NOMO-1 treated with DMSO at 0.1 percent for 48 hours (cell line): ENCODE measurements around the gene AFG1L.
"Not testable (repeated sequence)": the region's sequence is repeated elsewhere in the genome, so short reads cannot be mapped to it uniquely, and the experiment has no call there.

Experiments
- DNase-seq: peaks from one replicate; lab custom pipeline; 2025; ENCODE audit not compliant: unreplicated experiment; lab: John Stamatoyannopoulos, UW

Gene AFG1L

DNA sequence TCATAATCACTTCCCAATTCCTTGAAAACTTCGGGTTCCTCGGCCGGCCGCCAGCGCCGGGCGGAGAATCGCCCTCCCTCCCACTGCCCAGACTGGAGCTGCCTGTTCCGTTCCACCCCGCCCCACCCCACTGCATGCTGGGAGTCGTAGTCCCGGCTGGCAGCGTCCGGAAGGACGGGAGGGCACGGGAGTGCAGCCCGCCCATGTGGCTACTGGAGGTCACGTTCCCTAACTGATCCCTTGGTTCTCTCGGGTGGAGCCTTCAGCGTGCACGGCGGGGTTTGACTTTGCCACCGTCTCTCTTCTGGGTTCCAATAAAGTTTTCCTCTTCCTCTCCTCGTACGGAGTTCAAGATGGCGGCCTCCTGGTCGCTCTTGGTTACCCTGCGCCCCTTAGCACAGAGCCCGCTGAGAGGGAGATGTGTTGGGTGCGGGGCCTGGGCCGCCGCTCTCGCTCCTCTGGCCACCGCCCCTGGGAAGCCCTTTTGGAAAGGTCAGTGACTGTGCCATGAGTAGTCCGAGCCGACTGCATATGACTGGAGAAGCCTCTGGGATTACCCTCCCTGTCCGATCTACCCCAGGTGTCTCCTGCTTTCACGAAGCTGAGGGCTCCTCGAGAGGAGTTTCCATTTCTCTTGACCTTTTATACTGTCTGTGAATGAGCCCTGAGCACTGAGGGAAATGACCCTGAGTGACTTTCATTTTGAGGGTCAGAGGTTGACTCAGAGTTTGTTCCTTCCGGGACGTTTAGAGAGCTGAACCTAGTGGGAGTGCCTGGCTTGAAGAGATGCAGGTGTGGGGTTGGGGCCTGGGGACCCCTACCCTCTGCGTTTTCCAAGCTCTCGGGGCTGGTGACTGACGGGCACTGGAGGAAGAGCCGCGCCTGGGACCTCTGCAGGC, at the start of gene AFG1L:
Gene AFG1L, plus strand, starts transcription at position 328 of the 899 bp plus-strand sequence. Its CDS starts 26 bp downstream, at position 354.
- DNase-seq = peak; percentile 84

DNA sequence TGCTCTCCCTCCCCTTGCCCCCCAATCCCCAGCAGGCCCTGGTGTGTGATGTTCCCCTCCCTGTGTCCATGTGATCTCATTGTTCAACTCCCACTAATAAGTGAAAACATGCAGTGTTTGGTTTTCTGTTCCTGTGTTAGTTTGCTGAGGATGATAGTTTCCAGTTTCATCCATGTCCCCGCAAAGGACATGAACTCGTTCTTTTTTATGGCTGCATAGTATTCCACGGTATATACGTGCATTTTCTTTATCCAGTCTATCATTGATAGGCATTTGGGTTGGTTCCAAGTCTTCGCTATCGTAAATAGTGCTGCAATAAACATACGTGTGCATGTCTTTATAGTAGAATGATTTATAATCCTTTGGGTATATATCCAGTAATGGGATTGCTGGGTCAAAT, 49.8 kb upstream of the AFG1L start:
- DNase-seq = not testable (repeated sequence)

DNA sequence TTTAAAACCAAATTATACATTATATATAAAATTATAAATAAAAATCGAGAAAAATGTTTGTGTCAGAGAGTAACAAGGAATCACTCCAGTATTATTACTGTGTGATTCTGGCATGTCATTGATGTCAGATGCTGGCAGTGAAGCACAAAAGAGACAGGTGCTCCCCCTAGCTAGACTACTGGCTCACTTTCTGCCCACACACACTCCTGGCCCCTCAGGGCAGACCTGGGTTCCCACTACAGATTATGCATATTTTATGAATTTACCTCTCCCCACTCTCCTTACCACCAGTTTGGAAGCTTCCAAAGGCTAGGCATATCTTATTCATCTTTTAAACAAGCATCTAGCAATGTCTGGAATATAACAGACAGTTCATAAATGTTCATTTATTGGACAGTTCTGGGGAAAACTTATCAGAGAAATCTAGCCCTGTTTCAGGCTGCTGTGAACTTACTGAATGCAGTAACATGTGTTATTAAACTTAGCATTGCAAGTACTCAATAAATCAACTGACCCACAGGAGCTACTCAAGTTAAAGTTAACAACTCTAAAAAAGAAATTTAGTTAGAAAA, 46.8 kb upstream of the AFG1L start:
- DNase-seq = no peak

DNA sequence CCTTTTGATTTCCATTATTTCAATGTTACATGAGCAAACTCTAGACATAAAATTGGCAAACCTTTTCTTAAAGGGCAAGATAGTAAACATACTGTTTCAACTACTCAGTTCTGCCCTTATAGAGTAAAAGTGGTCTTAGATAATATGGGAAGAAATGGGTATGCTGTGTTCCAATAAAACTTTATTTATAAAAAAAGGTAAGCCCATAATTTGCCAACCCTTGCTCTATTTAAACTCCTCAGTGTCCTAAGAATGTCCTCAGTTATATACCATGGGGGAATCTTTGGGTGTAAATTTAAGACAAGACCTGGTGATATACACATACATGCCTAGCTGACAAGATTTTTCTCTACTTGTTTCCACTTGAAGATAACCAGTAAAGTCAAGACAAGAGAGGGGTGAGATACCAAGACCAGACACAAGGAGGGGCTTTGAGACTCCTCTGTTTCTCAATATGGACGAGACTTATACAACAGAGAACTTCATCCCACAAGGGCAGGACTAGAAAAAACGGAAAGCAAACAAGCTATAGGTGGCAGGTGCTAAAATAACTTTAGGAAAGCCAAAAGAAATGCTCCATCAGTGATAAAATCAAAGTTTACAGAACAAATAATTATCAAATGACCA, 44.5 kb upstream of the AFG1L start:
- DNase-seq = no peak

DNA sequence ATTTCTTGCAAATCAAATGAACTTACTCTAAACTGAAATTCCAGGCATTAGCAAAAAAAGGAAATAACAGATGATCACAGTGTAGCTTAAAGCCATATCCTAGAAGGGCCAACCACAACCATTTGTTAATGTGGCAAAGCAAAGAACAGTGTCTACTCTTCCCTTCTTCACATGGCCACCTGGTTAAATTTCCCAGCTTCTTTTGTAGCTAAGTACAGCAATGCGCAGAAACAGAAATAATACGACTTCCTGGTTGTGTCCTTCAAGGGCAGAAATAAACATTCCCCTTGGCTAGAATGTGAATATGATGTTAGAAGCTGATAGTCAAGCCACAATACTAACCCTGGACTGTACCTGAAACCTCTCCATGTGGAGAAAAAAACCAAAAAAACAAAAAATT, 43.6 kb upstream of the AFG1L start:
- DNase-seq = no peak

DNA sequence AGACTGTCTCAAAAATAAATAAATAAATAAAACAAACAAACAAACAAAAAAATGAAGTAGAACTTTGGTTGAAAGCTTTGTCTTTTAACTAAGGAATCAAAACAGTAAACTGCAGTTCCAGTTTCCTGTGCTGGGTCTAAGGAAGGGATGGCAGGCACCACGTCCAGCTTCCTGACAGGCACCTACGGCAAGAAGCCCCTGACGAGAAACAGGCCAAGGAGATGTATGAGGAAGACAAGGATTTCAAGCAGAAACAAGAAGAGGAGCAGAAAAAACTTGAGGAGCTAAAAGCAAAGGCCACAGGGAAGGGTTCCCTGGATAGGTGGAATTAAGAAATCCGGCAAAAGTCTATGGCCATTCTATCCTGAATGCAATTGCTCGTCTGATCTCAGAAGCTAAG, 42.8 kb upstream of the AFG1L start:
- DNase-seq = no peak

DNA sequence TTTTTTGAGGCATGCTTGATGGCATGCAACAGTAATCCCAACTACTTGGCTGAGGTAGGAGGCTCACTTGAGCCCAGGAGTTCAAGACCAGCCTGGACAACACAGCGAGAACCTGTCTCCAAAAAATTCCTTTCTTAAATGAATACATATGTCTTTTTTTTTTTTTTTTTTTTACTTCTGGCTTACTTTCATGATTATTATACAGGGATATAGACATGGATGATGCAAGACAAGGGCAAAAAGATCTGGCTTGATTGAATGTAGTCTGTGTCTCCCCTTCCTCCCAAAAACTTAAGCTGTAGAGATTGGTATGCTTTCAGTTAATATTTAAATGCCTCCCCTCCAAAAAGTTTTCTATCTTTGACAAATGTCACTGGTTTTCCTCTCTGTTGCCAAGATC, 41.6 kb upstream of the AFG1L start:
- DNase-seq = no peak

DNA sequence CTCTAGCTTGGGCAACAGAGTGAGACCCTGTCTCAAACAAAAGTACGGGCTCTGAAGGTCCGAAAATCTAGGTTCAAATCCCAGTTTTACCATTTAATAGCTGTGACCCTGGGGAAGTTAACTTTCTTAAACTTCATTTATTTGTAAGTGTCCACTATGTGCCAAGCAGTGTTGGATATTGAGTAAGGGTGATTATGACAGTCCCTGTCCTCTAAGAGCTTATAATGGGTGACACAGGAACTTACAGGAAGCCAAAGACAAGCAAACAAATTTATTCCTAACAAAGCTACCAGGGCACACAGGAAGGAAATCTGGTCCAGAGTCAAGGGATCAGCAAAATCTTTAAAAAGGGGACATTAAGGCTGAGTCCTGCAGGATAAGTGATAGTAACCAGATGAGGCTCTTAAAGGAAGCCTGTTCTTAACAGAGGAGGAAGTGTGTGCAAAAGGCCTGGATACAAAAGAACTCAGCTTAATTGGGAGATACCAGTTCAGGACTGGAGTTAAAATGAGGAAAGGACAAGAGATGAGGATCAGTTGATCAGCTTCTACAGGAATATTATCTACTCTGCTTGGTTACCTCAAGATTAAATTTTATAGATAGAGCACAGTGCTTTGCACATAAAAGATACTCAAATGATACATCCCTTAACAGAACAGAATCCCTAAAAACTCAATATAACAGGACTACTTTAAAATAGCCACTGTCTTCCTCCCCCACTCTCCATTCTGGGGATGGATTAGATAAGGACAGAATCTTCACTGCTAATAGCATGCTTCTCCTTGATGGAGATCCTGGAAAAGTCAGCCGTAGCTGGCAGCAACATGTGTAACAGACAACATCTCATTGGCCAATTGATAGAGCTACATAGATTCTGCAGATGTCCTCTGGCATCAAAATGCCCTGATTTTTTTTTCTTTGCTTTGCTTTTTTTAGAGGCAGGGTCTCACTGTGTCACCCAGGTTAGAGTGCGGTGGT, 40.1 kb upstream of the AFG1L start:
- DNase-seq = no peak

DNA sequence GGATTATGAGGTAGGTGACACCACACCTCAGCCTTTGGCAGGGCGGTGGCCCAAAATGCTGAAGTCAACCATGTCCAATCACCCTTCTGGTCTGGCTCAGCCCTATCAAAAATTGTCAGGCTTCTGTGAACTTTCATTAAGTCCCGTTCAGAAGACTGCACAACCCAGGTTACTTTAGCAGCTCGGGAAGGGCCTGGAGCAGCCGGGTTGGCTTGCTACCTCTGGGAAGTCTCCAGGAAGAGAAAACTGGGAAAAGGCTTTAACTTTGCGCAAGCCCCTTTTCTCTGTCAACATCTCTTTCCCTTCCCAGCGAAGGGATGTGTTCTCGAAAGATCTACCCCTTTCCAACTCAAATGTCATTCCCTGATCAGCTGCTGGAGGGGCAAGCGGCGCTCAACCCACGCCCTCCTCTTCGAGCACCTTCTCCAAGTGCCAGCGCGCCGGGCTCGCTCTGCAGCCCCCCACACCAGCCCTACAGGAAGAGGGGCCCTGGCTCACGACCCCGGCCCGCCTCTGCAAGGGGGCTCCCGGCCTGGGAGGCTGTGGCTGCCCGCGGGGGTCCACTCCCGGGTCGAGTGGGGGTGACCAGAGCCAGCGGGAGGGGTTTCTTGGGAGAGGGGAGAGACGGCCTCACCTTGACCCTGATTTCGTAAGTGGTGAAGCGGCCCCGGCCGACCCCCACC, 34.6 kb upstream of the AFG1L start:
- DNase-seq = peak; percentile 46

DNA sequence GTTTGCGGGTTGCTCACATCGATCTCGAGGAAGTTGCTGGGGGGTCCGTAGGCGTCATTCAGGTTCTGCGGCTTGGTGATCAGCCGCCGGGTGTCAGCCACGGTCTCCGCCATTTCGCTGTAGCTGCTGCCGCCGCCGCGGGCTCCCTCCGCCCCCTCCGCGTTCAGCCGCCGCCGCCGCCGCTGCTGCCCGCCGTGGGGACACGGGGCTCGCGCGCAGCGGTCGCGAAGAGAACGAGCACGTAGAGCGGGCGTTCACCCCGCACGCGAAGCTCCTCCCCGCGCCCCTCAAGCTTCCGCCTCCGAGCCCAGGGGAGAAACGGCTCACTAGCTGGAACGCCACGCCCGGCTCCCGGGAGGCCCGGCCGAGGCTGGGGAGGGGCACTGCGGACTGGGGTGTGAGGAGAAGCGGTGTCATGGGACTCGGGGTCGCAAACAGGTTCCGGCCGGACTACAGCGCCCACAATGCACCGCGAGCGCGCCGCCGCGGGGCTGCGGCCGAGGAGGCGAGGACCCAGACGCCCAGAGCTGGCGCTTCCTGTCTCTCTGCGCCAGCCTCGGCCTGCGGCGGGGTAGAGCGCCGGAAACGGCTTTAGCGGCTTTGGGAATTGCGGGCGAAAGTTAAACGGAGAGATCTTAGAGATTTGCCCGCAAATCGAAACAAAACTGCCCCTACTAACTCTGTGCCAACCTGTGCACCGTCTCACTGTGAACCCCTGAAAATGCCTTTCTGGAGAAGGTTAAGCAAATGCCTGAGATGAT, 33.9 kb upstream of the AFG1L start, which contains the start of gene SNX3:
Gene SNX3, minus strand, starts transcription at position 232 of the 761 bp plus-strand sequence. Its CDS starts 119 bp downstream, at position 113.
- peak; percentile 96 for DNase-seq

DNA sequence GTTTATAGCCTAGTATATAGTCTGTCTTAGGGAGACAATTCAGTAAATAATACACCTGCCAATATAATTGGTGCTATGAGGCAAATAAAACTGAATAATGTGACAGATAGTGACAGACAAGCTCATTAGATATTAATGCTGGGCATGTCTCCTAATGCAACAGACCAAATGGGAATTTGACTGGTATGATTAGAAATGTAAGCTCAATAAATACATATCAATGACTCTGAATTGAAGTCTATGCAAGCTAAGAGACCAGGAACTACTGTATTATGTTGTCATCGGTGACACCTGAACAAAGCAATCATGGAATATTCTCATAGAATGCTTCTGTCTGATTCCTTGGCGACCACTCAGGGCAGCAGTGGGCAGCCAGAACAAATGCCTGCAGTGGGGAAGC, 31.5 kb upstream of the AFG1L start:
- DNase-seq = no peak

DNA sequence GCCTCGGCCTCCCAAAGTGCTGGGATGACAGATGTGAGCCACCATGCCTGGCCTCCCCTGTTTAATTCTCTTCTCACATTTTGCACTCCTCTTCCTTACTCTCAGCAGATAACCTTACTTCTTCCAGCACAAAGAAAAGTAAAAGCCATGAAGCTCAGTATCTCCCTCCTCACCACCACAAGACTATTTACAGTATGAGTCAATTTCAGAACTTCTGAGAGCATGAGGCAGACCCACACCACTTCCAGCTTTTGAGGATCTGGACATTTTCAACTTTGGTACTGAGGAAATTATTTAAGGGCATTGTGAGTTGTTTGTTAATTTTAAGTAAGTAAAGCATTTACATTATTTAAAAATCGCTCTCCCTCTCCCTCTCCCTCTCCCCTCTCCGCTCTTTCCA, 26.0 kb upstream of the AFG1L start:
- no peak for DNase-seq

DNA sequence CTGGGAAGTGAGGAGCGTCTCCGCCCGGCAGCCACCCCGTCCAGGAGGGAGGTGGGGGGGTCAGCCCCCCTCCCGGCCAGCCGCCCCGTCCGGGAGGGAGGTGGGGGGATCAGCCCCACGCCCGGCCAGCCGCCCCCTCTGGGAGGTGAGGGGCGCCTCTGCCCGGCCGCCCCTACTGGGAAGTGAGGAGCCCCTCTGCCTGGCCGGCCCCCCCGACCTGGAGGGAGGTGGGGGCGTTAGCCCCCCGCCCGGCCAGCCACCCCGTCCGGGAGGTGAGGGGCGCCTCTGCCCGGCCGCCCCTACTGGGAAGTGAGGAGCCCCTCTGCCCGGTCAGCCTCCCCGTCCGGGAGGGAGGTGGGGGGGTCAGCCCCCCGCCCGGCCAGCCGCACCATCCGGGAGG, 24.9 kb upstream of the AFG1L start:
- DNase-seq = not testable (repeated sequence)

DNA sequence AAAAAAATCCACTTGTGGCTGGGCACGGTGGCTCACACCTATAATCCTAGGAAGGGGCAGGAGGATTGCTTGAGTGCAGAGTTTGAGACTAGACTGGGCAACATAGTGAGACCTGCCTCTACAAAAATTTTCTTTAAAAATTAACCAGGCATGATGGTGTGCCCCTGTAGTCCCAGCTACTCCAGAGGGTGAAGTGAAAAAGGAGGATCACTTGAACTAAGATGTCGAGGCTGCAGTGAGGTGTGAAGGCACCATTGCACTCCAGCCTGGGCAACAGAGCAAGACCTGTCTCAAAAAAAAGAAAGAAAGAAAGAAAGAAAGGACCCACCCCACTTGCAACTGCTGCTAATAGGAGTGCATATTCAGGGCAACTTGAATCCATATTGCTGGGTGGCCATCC, 20.3 kb upstream of the AFG1L start:
- DNase-seq = no peak

DNA sequence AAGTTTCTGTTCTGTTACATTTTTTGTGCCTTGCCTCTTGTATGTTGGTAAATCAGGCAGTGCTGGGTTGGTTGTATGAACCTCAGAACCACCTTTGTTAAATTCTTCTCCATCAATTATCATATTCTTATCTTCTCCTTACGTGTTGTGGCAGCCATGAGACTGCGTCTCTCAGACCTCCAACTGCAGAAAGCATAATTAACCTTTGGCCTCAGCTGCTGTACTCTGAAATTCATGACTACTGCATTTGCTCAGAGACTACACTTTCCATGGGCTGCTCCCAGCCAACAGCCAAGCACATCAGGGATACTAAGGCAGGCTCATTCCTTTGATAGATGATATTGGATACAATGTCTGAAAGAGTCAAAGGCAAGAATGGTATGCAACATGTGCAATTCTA, 18.9 kb upstream of the AFG1L start:
- no peak for DNase-seq

DNA sequence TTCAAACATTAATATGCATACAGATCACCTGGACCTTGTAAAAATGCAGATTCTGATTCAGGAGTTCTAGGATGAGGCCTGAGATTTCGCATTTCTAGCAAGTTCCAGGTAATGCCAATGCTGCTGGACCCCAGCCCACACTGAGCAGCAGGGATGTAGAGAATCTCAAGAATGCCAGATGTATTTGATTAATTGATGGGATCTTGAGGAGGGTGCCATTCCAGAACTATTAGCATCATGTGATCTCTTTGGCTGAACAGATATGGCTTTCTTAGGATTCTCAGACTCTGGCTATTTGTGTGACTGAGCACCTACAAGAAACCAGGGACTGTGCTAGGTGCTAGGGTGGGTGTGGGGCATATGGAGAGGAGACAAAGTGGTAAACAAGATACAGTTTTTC, 17.6 kb upstream of the AFG1L start:
- no peak for DNase-seq

DNA sequence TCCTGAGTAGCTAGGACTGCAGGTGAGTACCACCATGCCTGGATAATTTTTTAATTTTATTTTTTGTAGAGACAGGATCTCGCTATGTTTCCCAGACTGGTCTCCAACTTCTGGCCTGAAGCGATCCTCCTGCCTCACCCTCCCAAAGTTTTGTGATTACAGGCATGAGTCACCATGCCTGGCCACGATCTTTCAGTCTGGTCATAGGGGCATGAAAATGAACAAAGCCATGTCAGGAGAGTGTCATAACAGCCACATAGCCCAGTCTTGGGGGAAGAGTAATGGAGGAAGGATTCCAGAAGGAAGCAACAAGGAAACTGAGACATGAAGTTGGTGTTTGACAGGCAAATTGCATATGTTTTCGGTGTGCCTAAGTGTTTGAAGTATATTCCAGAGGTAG, 17.0 kb upstream of the AFG1L start:
- no peak for DNase-seq

DNA sequence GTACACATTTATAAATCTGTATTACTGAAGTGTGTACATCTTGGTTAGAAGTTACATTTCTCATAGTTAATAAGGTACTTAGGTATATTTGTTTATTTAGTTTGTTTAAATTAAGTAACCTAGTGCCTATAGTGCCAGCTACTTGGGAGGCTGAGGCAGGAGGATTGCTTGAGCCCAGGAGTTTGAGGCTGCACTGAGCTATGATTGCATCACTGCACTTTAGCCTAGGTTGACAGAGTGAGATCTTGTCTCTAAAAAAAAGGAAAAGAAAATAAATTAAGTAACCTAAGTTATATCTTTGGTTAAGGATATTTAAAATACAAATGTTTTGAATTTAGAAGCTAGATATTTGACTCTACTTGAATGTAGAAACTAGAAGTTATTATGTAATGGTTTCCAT, 9.5 kb upstream of the AFG1L start:
- DNase-seq = no peak

DNA sequence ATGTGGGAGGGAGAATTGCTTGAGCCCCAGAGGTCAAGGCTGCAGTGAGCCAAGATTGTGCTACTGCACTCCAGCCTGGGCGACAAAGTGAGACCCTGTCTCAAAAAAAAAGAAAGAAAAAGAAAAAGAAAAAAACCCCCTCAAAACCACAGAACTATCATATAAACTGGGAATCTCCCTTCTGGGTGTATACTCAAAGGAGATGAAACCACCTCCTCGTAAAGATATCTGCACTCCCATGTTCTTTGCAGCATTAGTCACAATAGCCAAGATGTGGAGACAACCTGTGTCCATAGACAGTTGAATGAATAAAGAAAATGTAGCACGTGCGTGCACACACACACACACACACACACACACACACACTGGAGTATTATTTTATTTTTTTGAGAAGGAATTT, 8.5 kb upstream of the AFG1L start:
- no peak for DNase-seq

DNA sequence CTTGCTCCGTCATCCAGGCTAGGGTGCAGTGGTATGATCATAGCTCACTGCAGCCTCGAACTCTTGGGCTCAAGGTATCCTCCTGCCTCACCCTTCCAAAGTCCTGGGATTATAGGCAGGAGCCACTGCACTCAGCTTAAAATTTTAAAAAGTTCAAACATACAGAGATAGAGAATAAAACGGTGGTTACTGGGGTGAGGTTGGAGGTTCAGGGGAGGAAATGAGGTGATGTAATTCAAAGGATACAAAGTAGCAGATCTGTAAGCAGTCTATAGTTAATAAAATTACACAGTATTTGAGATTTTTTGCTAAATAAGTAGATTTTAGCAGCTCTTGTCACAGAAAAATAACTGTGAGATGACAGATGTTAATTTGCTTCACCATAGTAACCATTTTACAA, 7.5 kb upstream of the AFG1L start:
- DNase-seq = no peak
